Memory B cell (primary cell): ENCODE data around the gene LRRTM2.
"Not testable (repeated sequence)": the region's sequence is repeated elsewhere in the genome, so short reads cannot be mapped to it uniquely, and the experiment has no call there.

Experiments used
- ATAC-seq: fragments of 150-1000 bp; cut with Tn5 transposase; 2 replicates; pipeline ENCODE4 v1.10.0; 2021; ENCODE audit warnings: low read depth, mild to moderate bottlenecking, moderate library complexity
- DNase-seq, 2 donors: peaks; one replicate each; pipeline ENCODE4 v3.0.0; 2022; ENCODE audit warnings: low spot score in 2 of 2
- H3K27ac Mint-ChIP-seq: one replicate; pipeline ENCODE4 v1.8.0; 2022; ENCODE audit warnings: mild to moderate bottlenecking, moderate library complexity, mixed read lengths
- H3K27me3 Mint-ChIP-seq: one replicate; pipeline ENCODE4 v1.8.0; 2022; ENCODE audit warnings: mixed read lengths
- H3K36me3 Mint-ChIP-seq: one replicate; pipeline ENCODE4 v1.8.0; 2022; ENCODE audit warnings: mild to moderate bottlenecking, mixed read lengths
- H3K4me1 Mint-ChIP-seq: one replicate; pipeline ENCODE4 v1.8.0; 2022; ENCODE audit warnings: mixed read lengths
- H3K4me3 Mint-ChIP-seq: one replicate; pipeline ENCODE4 v1.8.0; 2022; ENCODE audit warnings: mild to moderate bottlenecking, moderate library complexity, mixed read lengths
- H3K9me3 Mint-ChIP-seq: one replicate; pipeline ENCODE4 v1.8.0; 2022; ENCODE audit warnings: mixed read lengths

LRRTM2 gene

DNA sequence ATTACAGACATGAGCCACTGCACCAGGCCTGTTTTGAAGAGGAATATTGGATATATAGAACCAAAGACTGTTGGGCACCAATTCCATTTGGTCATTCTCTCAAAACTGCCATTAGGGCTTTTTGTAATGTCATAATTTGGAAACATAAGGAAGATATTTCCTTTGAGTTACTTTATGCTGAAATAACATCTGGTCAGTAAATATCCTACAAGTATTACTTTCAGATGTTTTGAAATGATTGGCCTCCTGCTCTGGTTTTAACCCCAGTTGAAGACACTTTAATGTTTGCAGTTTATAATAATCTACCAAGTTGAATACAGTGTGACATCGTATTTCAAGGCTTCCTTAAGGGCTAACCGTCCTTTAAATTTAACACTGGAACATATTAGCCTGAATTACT lies 33.6 kb downstream of the LRRTM2 start:
- H3K27ac Mint-ChIP-seq = no peak overlapping the region
- H3K4me3 Mint-ChIP-seq = no peak overlapping the region
- DNase-seq (no peak), ATAC-seq (no peak)
- peaks cover 4% of the 10 kb centered on the region for H3K36me3 Mint-ChIP-seq
- peaks cover 2% of the 10 kb centered on the region for H3K9me3 Mint-ChIP-seq
- peaks cover 17% of the 10 kb centered on the region for H3K4me1 Mint-ChIP-seq
- H3K27me3 Mint-ChIP-seq = no peaks in the 10 kb centered on the region

DNA sequence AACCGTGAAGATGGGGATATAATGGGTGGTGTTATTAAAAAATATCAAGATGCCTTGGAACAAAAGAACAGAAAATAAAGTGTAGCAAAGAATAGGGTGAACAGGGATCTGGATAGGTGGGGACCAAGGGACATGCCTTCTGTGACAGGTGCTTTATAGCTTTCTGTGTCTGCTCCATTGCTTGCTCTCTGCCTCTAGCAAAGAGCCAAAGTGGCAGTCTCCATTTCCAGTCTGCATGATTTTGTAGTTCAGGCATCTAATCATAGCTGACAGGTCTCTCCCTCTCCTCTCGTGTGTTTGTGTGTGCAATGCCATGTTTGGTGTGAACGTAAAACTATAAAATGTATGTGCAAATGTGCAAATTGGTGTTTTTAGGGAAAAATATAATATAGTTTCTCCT lies 35.0 kb downstream of the LRRTM2 start:
- no peaks in the 10 kb centered on the region for H3K27me3 Mint-ChIP-seq
- H3K9me3 Mint-ChIP-seq = peaks cover 2% of the 10 kb centered on the region
- no peak overlapping the region for H3K4me3 Mint-ChIP-seq
- H3K4me1 Mint-ChIP-seq = peaks cover 15% of the 10 kb centered on the region
- ATAC-seq = no peak
- peaks cover 9% of the 10 kb centered on the region for H3K36me3 Mint-ChIP-seq
- no peak overlapping the region for H3K27ac Mint-ChIP-seq
- no peak for DNase-seq

DNA sequence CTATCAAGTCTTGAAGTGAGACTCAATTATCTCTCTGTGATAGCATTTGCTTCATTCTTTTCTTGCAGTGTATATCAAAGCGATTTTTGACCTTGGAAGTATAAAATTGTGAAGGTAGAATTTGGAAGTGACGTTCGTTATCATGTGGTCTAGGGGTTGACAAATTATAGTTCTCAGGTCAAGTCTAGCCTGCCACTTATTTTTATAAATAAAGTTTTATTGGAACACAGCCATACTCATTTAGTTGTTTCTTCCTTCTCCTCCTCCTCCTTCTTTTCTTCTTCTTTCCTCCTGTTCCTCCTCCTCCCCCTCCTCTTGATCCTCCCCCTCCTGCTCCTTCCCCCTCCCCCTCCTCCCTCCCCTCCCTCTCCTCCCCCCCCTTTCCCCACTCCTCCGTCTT lies 38.0 kb downstream of the LRRTM2 start:
- H3K4me1 Mint-ChIP-seq = peaks cover 14% of the 10 kb centered on the region
- H3K27me3 Mint-ChIP-seq = no peaks in the 10 kb centered on the region

DNA sequence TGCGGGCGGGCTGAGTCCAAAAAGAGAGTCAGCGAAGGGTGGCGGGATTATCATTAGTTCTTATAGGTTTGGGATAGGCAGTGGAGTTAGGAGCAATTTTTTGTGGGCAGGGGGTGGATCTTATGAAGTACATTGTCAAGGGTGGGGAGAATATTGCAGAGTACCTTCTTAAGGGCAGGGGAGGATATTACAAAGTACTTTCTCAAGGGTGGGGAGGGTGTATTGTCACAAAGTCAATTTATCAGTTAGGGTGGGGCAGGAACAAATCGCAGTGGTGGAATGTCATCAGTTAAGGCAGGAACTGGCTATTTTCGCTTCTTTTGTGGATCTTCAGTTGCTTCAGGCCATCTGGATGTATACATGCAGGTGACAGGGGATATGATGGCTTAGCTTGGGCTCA lies 40.3 kb downstream of the LRRTM2 start:
- Mint-ChIP-seq H3K36me3 (peaks cover 21% of the 10 kb centered on the region), H3K4me1 (peaks cover 20% of the 10 kb centered on the region)
- ATAC-seq, H3K27me3 Mint-ChIP-seq, H3K27ac Mint-ChIP-seq, DNase-seq, H3K9me3 Mint-ChIP-seq, H3K4me3 Mint-ChIP-seq: not testable (repeated sequence)

More for the DNA sequence above, 38.0 kb downstream of the LRRTM2 start:
- DNase-seq = no peak
- H3K9me3 Mint-ChIP-seq = peaks cover 2% of the 10 kb centered on the region
- no peak overlapping the region for H3K27ac Mint-ChIP-seq
- peaks cover 12% of the 10 kb centered on the region for H3K36me3 Mint-ChIP-seq
- no peak overlapping the region for H3K4me3 Mint-ChIP-seq
- no peak for ATAC-seq

DNA sequence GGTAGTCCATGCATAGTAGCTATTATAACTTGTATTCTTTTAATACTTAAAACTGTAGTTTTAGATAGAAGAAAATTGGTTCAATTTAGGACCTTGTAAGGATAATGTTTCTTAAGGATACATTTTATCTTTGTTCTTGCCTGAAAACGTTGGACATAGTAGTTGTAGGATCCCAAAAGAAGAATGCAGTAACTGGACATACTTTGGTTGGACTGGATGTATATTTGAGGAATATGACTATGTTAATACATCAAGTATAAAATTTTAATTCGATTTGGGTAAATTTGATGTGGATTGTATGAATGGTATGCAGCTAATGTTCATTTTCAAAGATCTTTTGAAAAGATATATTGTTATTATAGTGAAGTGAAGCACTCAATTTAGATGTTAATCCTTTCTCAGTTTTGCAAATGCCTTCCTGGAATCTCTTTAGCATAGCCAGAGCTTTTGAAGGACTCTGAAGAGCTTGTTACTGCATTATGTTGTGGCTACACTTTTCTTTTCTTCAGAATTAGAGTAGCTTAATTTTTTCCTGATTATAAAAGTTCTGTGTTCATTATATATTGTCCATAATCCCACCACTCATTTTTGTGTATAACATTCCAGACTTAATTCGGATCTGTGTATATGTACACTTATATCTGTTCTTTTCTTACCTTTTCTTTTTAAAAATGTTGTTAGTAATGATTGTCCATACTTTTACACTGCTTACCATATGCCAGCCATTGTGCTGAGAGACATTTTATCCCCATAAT lies 41.2 kb downstream of the LRRTM2 start:
- Mint-ChIP-seq H3K27ac (no peak overlapping the region), H3K36me3 (peaks cover 27% of the 10 kb centered on the region), H3K27me3 (no peaks in the 10 kb centered on the region), H3K4me3 (no peak overlapping the region), H3K9me3 (peaks cover 2% of the 10 kb centered on the region), H3K4me1 (peaks cover 18% of the 10 kb centered on the region)
- no peak for ATAC-seq
- DNase-seq = no peak

DNA sequence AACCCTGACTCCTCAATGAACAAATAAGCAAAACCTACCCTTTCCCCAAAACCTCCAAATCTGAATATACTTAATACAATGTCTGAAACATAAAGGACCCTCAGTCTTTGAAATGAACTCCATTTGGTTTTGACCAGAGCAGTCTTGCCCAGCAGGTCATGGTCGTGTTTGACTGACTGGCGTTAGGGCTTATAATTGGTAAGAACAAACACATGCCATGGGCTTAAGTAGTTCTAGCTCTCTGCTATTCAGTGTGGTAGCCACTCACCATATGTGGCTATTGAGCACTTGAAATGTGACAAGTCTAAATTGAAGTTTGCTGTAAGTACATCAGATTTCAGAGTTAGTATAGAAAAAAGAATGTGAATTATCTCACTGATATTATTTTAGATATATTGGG lies 42.1 kb downstream of the LRRTM2 start:
- Mint-ChIP-seq H3K27me3 (no peaks in the 10 kb centered on the region), H3K9me3 (peaks cover 2% of the 10 kb centered on the region), H3K4me1 (peaks cover 18% of the 10 kb centered on the region), H3K4me3 (no peak overlapping the region), H3K27ac (no peak overlapping the region), H3K36me3 (peaks cover 31% of the 10 kb centered on the region)
- ATAC-seq (no peak), DNase-seq (no peak)

DNA sequence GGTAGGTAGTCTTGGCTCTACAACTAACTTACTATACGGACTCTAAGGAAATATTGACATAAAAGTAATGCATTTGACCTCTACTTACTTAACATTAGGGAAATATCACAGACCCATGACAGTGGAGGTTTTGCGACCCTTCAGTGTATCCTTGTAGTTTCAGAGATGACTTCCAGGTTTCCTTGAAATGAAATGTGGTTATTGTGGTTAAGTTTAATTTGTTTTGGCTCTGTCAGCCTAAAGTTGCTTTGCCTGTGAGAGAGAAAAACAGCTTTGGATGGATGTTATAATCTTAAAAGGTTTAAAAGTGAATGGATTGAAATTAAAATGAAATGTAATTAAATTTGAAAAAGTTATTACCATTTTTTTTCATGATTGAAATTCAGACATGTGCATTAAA lies 42.9 kb downstream of the LRRTM2 start:
- no peaks in the 10 kb centered on the region for H3K9me3 Mint-ChIP-seq
- H3K36me3 Mint-ChIP-seq = peaks cover 37% of the 10 kb centered on the region
- ATAC-seq (no peak), DNase-seq (no peak)
- H3K27me3 Mint-ChIP-seq = no peaks in the 10 kb centered on the region
- H3K4me3 Mint-ChIP-seq = no peak overlapping the region
- H3K4me1 Mint-ChIP-seq = peaks cover 15% of the 10 kb centered on the region
- H3K27ac Mint-ChIP-seq = no peak overlapping the region

DNA sequence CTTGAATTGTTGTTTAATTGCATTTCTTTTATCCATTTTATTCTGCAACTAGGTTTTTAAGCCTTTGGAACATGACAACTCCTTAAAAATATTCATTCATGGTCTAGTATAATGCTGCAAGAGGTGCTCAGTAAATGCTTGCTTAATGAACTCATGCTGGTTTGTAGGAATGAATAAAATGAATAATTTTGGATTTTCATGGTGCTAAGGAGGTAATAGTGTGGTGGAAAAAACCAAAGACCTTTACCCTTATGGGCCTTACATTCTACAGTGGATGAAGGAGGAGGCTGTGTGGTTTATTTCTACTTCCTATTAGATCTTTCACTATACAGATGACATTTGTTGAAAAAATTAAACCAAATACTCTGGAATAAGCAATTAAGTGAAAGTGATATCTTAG lies 43.4 kb downstream of the LRRTM2 start:
- no peak for ATAC-seq
- H3K4me3 Mint-ChIP-seq = no peak overlapping the region
- H3K9me3 Mint-ChIP-seq = no peaks in the 10 kb centered on the region
- peaks cover 37% of the 10 kb centered on the region for H3K36me3 Mint-ChIP-seq
- no peak for DNase-seq
- H3K27ac Mint-ChIP-seq = peak overlapping the region; percentile 48
- H3K4me1 Mint-ChIP-seq = peaks cover 15% of the 10 kb centered on the region
- H3K27me3 Mint-ChIP-seq = no peaks in the 10 kb centered on the region

DNA sequence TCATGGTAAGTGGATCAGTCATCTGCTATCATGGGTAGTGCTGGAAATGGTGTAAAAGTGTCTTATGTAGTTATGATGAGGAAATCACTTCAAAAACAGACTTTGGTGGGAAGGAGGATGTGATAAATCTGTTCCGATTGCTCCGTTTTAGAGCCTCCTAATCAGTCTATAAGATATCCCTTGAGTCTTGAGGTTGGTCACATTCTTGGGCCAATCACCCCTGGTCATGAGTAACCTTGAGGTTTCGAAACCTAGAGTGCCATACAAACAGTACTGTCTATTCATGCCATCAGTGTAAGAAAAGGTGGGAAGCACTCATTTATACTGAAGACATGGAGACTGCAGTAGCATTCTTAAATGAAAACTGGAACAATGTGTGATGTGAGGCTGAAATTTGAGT lies 45.8 kb downstream of the LRRTM2 start:
- ATAC-seq (no peak), DNase-seq (no peak)
- H3K27me3 Mint-ChIP-seq = no peaks in the 10 kb centered on the region
- H3K36me3 Mint-ChIP-seq = peaks cover 31% of the 10 kb centered on the region
- H3K9me3 Mint-ChIP-seq = no peaks in the 10 kb centered on the region
- H3K4me1 Mint-ChIP-seq = peaks cover 10% of the 10 kb centered on the region
- H3K27ac Mint-ChIP-seq = no peak overlapping the region
- H3K4me3 Mint-ChIP-seq = no peak overlapping the region

DNA sequence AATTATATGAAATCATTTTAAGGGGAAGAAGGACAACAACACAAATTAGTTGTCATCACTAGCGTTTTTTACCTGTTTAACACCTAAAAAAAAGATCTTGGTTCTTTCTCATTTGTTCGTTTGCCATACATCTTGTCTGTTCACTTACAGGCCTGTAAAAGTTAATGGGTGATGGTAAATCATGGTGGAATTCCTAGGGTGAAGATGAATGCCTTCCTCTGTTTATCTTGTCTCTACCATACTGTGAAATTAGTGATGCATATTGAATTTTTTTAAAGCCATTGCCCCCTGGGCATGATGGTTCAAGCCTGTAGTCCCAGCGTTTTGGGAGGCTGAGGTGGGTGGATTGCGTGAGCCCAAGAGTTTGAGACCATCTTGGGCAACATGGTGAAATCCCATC lies 46.6 kb downstream of the LRRTM2 start:
- Mint-ChIP-seq H3K9me3 (no peaks in the 10 kb centered on the region), H3K27me3 (no peaks in the 10 kb centered on the region), H3K4me3 (no peak overlapping the region), H3K36me3 (peaks cover 28% of the 10 kb centered on the region), H3K4me1 (peaks cover 10% of the 10 kb centered on the region), H3K27ac (no peak overlapping the region)
- ATAC-seq (no peak), DNase-seq (no peak)

DNA sequence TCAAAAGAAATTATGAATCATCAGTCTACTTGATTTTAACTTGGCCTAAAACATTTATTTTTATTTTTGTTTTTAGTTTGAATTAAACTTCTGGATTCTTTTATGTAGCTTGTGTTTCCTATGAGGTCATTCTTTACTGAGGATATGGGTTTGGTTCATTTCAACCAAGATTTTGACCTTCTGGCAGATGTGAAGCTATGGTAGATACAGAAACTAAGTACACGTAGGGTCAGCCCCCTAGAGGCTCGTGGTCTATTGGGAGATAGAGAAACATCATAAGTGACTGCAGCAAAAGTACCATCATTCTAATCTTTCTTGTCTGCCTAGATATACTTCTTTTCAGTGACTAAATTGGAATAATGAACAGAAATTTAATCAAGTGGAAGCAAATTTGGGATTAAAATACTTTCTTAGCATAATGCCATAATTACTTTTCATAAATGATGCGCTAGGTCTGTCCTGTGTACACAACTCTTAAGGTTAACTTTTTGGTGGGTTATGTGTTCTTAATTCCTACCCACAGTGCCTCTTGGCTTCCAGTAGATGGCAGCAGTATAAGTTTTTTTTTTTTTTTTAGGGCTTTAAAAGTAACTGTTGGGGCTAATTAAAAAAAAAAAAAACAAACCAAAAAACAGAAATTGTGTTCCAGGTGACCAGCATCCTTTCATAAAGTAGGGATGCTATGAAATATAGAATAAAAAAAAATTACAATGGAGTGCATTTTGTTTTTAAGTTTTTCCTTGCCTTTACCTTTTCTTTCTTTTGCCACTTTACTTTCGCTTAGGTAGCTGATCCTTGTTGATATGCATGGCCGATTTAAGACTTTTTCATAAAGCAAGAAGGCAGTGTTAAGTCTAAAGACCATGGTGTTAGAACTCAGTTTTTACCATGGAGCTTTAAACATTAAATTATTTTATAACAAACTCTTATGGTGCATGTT lies 49.9 kb downstream of the LRRTM2 start:
- DNase-seq = no peak
- Mint-ChIP-seq H3K27ac (no peak overlapping the region), H3K9me3 (no peaks in the 10 kb centered on the region), H3K4me1 (no peaks in the 10 kb centered on the region), H3K4me3 (no peak overlapping the region), H3K27me3 (no peaks in the 10 kb centered on the region), H3K36me3 (peaks cover 19% of the 10 kb centered on the region)
- peak; percentile 31 for ATAC-seq

DNA sequence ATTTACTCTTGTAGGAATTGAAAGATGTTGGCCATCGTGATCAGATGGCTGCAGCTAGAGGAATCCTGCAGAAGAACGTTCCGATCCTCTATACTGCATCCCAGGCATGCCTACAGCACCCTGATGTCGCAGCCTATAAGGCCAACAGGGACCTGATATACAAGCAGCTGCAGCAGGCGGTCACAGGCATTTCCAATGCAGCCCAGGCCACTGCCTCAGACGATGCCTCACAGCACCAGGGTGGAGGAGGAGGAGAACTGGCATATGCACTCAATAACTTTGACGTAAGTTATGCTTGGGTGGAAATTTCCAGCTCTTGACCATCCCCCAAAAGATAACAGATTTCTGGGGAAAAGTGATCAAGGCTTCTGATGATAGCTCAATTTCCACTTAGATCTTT lies 50.6 kb downstream of the LRRTM2 start:
- no peak overlapping the region for H3K4me3 Mint-ChIP-seq
- no peaks in the 10 kb centered on the region for H3K4me1 Mint-ChIP-seq
- no peak overlapping the region for H3K27ac Mint-ChIP-seq
- peaks cover 19% of the 10 kb centered on the region for H3K36me3 Mint-ChIP-seq
- ATAC-seq (no peak), DNase-seq (no peak)
- H3K9me3 Mint-ChIP-seq = no peaks in the 10 kb centered on the region
- H3K27me3 Mint-ChIP-seq = no peaks in the 10 kb centered on the region

DNA sequence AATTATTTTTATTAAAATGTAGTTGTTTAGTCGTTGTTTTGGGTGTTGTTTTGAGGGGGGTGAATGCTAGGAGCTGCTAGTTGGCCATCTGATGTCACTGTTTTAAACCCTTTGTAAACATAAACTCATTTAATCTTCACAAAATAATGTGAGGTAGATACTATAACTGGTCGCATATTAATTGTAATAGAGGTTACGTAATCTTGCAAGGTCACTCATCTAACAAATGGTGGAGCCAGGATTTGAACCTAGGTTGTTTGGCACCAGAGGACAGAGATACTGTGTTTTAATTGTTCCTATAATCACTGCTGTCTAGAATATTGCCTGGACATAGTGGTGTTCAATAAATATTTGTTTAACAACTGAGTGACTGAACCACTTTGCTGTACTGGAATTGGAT lies 54.4 kb downstream of the LRRTM2 start:
- Mint-ChIP-seq H3K36me3 (peaks cover 17% of the 10 kb centered on the region), H3K4me1 (peaks cover 2% of the 10 kb centered on the region), H3K27ac (no peak overlapping the region), H3K4me3 (no peak overlapping the region), H3K9me3 (no peaks in the 10 kb centered on the region), H3K27me3 (no peaks in the 10 kb centered on the region)
- DNase-seq (no peak), ATAC-seq (no peak)

DNA sequence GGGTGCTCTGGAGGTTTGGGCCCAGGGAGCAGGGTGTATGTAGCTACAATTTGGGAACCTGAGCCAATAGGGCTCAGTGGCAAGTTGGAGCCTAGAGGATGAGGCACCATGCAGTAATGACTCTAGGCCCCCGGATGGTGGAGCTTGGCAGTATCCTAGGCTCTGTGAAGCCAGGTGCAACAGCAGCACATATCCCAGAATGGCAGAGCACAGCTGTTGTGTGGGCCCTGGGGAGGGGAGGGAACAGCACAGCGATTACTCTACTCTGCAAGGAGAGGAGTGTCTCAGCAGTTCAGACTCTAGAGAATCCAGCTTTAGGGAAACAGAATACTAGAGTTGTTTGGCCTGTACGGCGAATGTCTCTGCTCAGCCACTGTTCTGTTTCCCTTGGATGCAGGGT lies 56.1 kb downstream of the LRRTM2 start:
- Mint-ChIP-seq H3K36me3 (peaks cover 23% of the 10 kb centered on the region), H3K27me3 (no peaks in the 10 kb centered on the region), H3K9me3 (no peaks in the 10 kb centered on the region), H3K4me1 (peaks cover 5% of the 10 kb centered on the region), H3K27ac (no peak overlapping the region), H3K4me3 (no peak overlapping the region)
- DNase-seq (no peak), ATAC-seq (no peak)
